Fibroblast of mammary gland (primary cell): ENCODE results near the gene CTH.
"Not testable (repeated sequence)": the region's sequence is repeated elsewhere in the genome, so short reads cannot be mapped to it uniquely, and the experiment has no call there.

Experiments
- DNase-seq: peaks from one replicate; pipeline ENCODE4 v3.0.0-alpha.2; 2010; ENCODE audit warnings: low read depth
- H3K4me3 ChIP-seq: 2 replicates; pipeline ENCODE4 v1.5.1; 2011; ENCODE audit warnings: low read depth, mild to moderate bottlenecking, low read length, moderate library complexity; ENCODE audit not compliant: control insufficient read depth
- CTCF ChIP-seq: conservative IDR thresholded peaks from 2 replicates; pipeline ENCODE4 v1.5.1; 2011; ENCODE audit warnings: low read depth, low read length, inconsistent platforms; ENCODE audit not compliant: control insufficient read depth, insufficient read depth

Gene CTH

GRCh38 chr1:70468180-70468579 lies 57.1 kb downstream of the CTH start:
- no peak for TF ChIP-seq CTCF
- no peak overlapping the region for H3K4me3 ChIP-seq
- DNase-seq = no peak

GRCh38 chr1:70469184-70469583 lies 58.1 kb downstream of the CTH start:
- DNase-seq = peak; percentile 8
- H3K4me3 ChIP-seq = not testable (repeated sequence)

GRCh38 chr1:70475023-70475422 lies 64.0 kb downstream of the CTH start:
- no peak for TF ChIP-seq CTCF

GRCh38 chr1:70477090-70477489 lies 66.0 kb downstream of the CTH start:
- DNase-seq = no peak
- TF ChIP-seq CTCF = no peak
- no peak overlapping the region for H3K4me3 ChIP-seq

More at GRCh38 chr1:70475023-70475422, 64.0 kb downstream of the CTH start:
- peak; percentile 61 for DNase-seq
- no peak overlapping the region for H3K4me3 ChIP-seq

- not testable (repeated sequence) for DNase-seq, H3K4me3 ChIP-seq
Measured at GRCh38 chr1:70477905-70478304, 66.8 kb downstream of the CTH start.

GRCh38 chr1:70483342-70483741 lies 72.3 kb downstream of the CTH start:
- TF ChIP-seq CTCF = no peak
- no peak overlapping the region for H3K4me3 ChIP-seq
- DNase-seq = no peak

GRCh38 chr1:70485624-70486023 lies 74.6 kb downstream of the CTH start:
- no peak for DNase-seq
- no peak for TF ChIP-seq CTCF
- no peak overlapping the region for H3K4me3 ChIP-seq

GRCh38 chr1:70486676-70487458 lies 75.8 kb downstream of the CTH start:
- H3K4me3 ChIP-seq = no peak overlapping the region
- DNase-seq = peak; percentile 94

More at GRCh38 chr1:70486676-70487458, 75.8 kb downstream of the CTH start:
- no peak for TF ChIP-seq CTCF
